Activated T-helper 1 cell treated with Interleukin-2 at 50 U/mL for 16 hours (primary cell): Measurements from ENCODE around the gene UGT1A9.
"Not testable (repeated sequence)": the region's sequence is repeated elsewhere in the genome, so short reads cannot be mapped to it uniquely, and the experiment has no call there.

Experiments
- DNase-seq: peaks from one replicate; pipeline ENCODE4 v3.0.0-alpha.2; 2020; ENCODE audit warnings: low read depth

UGT1A9 gene

GRCh38 chr2:233680361-233681045 is 8.8 kb downstream of the UGT1A9 start:
- DNase-seq = no peak

DNA sequence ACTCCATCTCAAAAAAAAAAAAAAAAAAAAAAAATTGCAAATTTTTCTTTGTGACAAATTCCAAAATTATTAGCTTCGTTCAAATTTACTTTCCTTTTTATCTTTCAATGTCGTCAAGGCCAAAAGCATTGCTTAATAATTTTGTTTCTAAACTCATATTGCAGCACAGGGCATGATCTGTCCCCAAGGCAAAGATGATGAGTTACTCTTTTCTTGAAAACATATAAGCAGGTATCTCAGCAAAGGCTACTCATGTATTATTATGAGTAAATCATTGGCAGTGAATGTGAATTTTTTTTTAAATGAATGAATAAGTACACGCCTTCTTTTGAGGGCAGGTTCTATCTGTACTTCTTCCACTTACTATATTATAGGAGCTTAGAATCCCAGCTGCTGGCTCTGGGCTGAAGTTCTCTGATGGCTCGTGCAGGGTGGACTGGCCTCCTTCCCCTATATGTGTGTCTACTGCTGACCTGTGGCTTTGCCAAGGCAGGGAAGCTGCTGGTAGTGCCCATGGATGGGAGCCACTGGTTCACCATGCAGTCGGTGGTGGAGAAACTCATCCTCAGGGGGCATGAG is 9.9 kb downstream of the UGT1A9 start, which contains the start of gene UGT1A7:
TSS of gene UGT1A7 (plus strand) at position 381 of the 579 bp plus-strand sequence. CDS start at position 418, 37 bp downstream.
- DNase-seq = no peak

GRCh38 chr2:233684640-233685039 is 12.9 kb downstream of the UGT1A9 start:
- DNase-seq = no peak

GRCh38 chr2:233686928-233687327 is 15.2 kb downstream of the UGT1A9 start:
- DNase-seq = no peak

- DNase-seq = no peak
Observed at GRCh38 chr2:233688341-233688740, 16.6 kb downstream of the UGT1A9 start.

GRCh38 chr2:233689031-233689430 is 17.3 kb downstream of the UGT1A9 start:
- no peak for DNase-seq

- DNase-seq = no peak
Observed at GRCh38 chr2:233689501-233689900, 17.8 kb downstream of the UGT1A9 start.

DNA sequence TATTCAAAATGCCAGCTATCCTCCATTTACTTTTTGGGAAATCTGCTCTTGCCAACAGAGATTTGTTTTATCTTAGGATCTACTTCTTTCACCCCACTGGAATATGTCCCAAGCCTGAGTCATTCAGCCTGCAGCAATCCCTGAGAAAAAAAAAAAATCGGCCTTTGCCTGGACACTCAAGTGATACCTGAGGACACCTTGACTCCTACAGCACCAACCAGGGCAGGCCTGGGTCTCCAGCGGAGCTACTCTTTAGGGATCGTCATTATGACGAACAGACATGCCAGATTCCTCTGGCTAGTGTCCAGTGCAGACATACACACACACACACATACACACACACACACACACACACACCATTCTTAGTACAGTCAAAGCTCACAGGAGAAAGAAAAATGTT is 18.7 kb downstream of the UGT1A9 start:
- no peak for DNase-seq

DNA sequence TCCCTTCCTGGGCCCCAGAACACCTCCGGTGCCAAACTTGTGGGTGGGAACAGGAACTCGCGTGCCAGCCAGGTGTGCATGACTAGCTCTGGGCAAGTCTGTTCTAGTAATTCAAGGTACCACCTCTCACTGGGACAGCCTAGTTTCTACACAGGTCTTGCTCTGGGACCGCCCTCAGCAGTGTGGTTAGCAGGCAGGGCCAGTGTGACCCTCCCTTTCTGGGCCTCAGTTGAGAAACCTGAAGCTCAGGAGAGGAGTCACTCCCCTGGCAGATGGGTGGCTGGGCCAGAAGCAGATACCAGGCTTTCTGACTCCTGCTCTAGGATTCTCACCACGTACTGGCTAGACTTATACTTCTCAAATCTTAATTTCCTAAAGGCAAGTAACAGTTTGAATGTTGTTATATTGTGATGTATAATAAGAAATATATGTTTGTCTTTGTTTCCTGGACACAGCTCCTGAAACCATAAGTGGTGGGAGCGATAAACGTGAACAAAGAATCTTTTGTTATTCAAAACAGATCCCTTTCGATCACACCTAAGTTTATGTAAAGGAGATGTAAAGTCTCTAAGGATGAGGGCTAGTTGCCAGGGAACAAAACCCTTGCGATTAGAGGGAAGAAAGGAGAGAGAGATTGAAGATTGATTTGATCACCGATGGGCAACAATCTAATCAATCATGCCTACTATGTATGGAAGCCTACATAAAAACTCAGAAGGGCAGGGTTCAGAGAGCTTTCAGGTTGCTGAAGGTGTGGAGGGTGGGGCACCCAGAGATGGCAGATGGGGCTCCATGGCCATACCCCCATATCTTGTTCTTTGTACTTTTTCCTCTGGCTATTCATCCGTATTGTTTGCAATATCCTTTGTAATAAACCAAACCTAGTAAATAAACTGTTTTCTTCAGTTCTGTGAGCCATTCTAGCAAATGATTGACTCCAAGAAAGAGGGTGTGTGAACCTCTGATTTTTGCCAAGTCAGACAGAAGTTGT is 20.0 kb downstream of the UGT1A9 start:
- no peak for DNase-seq

- DNase-seq = no peak
Observed at GRCh38 chr2:233692648-233693047, 20.9 kb downstream of the UGT1A9 start, which contains the start of gene UGT1A6. Gene UGT1A6, plus strand, starts transcription at chr2:233692890. Its CDS starts 115 bp downstream, at chr2:233693005.

- no peak for DNase-seq
Observed at GRCh38 chr2:233693963-233694362, 22.3 kb downstream of the UGT1A9 start.

DNA sequence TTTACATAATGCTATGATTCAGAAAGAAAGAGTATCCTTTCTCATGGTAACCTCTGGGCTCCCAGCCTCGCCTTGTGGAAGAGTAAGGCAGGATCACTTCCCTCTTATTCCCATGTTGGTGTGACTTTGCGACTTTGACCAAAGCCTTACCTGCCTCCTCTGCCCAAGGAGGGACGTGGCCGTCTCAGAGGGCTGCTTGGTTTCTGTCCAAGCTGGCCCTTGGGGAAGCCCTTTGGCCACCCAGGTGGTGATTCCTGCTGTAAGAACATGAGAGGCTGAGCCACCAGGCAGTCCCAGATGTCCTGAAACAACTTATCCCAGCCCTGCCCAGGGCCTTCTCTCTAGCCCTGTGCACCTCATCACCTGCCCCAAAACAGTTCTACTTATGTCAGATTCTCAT is 27.0 kb downstream of the UGT1A9 start:
- DNase-seq = no peak

- no peak for DNase-seq
Observed at GRCh38 chr2:233699424-233700027, 27.8 kb downstream of the UGT1A9 start.

- DNase-seq = no peak
Observed at GRCh38 chr2:233700028-233700635, 28.4 kb downstream of the UGT1A9 start.

DNA sequence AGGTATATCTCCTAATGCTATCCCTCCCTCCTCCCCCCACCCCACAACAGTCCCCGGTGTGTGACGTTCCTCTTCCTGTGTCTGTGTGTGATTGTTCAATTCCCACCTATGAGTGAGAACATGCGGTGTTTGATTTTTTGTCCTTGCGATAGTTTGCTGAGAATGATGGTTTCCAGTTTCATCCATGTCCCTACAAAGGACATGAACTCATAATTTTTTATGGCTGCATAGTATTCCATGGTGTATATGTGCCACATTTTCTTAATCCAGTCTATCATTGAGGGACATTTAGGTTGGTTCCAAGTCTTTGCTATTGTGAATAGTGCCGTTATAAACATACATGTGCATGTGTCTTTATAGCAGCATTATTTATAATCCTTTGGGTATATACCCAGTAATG is 29.1 kb downstream of the UGT1A9 start:
- DNase-seq = not testable (repeated sequence)

GRCh38 chr2:233702238-233702637 is 30.5 kb downstream of the UGT1A9 start:
- no peak for DNase-seq

DNA sequence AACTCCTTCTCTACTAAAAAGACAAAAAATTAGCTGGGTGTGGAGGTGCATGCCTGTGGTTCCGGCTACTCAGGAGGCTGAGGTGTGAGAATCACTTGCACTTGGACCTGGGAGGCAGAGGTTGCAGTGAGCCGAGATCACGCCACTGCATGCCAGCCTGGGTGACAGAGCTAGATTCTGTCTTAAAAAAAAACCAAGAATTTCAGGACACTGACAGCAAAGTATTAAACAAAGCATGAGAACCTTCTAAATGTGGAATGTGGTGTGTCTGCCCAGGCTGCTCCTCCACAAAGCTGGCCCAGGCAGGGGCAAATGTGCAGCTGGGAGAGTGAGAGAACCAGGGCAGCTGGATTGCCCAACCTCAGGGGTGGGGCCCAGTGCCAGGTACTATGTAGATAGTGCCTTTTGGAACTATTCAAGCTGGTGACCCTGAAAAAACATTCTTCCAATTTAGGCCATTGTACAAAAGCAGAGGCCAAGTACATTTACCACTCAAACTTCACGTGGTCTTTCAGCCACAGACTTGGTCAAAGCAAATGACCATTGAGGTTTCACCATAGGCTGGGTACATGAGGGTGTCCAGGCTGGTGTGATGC is 34.3 kb downstream of the UGT1A9 start:
- DNase-seq = no peak

DNA sequence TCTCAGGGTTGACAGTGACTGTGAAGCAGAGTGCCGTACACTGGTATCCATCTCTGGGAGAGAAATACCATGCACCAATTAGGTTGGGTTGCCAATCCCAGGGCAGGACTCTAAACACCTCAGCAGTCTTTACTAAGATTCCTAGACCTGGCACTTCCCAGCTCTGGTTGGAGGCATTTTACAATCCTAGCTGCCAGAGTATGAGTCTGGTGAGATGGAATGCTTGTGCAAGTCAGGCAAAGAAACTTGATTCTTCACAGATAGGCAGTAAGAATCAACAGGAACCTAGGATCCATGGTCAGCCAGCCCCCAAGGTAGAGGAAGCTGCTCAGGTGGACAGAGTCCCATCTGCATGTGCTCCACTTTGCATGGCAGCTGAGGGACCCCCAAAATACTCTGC is 35.0 kb downstream of the UGT1A9 start:
- no peak for DNase-seq

DNA sequence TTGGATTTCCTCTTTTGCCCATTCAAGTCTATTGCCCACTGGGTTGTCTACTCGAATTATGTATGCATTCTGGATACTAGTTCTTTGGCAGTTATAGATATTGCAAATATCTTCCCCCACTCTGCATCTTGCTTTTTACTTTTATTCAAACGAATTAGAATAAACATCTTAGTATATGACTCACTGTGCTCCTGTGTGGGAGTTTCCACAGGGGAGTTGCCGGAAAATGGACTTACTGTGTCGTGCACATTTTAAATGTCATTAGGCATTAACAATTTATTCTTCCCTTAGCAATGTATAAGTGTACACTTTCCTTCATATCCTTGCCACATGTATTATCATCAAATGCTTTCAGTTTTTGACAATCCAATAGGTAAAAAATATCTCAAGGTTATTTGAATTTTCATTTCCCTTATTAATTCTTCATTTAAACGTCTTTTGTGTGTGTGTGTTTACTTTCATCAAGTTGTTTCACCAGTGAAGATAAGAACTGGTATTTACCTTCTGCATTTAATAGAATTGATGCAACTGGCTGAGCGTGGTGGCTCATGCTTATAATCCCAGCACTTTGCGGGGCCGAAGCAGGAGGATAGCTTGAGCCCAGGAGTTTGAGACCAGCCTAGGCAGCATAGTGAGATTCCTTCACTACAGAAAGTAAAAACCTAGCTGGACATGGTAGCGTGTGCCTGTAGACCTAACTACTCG is 36.4 kb downstream of the UGT1A9 start:
- no peak for DNase-seq

GRCh38 chr2:233708942-233709341 is 37.2 kb downstream of the UGT1A9 start:
- DNase-seq = no peak
